Stimulated activated CD8-positive, alpha-beta memory T cell treated with anti-CD3 and anti-CD28 coated beads, Interleukin-7, amount 100 ng/mL, for 4 hours (primary cell): Measurements from ENCODE around the gene UBE2N.

ENCODE experiments used
- DNase-seq, 2 donors: peaks; one replicate each; pipeline ENCODE4 v3.0.0-alpha.2; 2020; ENCODE audit warnings: low read depth in 2 of 2

The UBE2N gene

DNA sequence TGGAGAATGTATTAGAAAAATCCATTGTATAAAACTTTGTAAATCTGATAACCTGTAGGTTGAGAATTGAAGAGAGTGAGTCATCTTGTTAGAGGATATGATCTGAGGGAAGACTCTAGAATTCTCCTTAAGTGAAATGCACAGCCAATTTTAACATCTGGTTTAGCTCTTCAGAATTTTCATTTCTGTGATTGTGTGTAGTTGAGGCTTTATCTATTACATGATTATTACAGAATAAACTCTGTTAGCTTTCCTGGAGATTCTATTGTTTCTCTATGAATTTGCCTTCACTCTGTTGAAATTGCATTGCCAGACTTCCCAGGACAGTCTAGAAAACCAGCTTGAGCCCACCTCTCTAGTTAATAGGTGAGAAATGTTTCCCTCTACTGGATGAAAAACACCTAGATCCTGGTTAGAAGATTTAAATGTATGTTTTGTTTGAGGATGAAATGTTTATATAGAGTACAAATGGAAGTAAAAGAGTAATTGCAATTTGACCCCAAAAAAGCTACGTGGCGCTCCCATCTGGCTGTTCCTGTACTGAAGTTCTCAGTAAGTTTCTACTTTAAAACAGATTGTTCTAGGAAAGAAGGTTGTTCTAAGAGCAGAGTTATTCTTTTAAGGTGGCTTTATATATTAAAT, 61.1 kb downstream of the UBE2N start:
- no peak for DNase-seq

DNA sequence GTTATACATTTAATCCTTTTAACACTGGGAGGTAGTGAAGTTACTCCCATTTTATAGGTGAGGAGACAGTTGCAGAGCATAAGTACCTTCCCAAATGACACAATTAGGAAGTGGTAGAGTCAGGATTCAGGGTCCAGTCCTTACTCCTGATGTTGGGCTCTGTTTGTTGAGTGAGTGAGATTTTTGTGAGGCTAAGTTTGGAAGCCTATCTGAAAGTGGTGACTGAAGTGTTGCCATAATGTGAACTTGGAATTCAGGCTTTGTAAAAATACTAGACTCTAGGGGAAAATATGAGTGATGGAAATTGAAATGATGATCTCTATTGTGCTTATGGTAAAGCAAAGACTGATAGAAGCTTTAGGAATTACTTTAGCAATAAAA, 61.8 kb downstream of the UBE2N start:
- no peak for DNase-seq

DNA sequence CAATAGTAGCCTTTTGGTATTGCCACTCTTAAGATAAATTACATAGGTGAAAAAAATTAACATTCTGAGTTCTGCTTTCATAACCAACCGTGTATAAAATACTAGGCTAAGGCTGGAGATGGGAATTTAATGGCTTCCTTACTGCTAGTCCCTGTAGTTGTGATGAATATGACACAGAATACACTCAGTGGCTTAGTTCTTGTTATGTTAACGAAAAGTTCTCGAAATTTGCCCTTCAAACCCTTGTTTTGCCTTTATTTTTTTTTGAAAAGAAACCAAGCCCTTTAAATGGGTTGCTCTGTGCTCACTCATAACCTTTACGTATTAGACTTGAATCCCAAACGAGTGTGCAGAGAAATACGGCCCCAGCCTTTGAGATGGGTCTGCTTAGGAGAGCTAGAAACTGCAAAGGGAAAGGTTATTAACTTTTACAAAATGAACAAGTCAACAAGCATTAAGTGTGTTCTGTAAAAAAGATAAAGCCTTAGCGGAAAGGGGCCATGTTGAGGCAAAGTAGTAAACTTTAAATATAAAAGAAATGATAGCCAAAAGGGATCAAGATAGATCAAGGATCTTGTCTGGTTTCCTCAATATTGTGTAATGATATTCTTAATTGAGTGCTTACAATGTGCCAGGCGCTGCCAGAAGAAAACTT, 62.3 kb downstream of the UBE2N start:
- DNase-seq = no peak

DNA sequence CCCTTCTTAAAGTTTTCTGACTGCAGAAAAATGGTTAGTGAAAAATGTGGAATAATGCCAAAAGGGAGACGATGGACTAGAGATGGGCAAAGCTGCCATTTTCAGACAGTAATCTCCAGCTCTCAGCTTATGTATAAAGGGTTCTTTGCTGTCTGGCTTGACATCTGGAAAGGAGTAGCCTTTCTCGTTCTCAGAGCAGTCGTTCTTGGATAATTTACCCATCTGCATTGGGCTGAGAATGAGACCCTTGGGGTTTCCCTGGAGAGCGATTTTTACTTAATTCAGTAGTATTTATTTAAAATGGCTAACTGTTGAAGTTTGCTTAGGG, 62.8 kb downstream of the UBE2N start:
- no peak for DNase-seq

- DNase-seq = peak; percentile 27 to 36
Observed at GRCh38 chr12:93378196-93378997, 63.4 kb downstream of the UBE2N start.

DNA sequence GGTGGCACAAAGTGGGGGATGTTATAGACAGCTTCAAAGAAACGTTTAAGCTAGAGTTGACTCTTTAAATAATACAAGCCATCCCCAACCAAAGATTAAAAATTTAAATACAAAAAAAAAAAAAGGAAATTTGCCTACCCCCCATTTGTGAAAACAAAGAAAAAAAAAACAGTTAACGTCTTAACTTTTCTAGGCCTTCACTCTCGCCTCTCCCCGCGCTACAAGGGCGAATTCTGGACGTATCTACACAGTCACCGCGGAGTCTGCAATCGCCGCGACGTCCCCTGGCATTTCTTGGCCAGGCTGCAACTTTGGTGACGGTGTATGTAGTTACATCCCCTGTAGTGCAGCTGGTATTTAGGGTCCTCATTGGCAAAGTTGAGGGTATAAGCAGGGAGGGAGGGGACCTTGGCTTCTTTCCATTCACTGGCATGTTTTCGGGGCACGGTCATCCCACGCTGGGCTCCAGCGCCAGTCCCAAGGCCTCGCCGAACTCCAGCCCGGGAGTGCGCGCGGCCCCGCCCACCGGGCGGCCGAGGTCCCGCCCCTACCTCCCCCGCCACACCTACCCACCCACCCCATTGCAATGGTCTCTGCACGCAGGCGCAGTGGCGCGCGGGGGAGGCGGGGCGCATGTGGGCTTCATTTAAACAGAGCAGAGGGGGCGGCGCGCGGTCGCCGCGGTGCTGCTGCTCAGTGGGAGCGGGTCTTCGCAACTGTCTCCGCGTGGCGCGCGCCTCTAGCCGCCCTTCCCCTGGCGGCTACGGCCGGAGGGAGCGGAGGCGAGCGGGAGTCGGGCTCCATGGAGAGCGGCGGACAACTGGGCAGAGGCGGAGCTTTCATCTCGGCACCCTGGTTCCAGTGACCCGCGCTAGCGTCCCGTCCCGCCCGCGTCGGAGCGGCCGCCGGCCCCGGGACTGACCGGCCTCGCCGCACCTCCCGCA, 64.2 kb downstream of the UBE2N start, which contains the start of gene NUDT4:
Gene NUDT4, plus strand, starts transcription at position 674 of the 944 bp plus-strand sequence. CDS start 398 bp downstream, outside the sequence.
- peak; percentile 96 to 97 for DNase-seq

DNA sequence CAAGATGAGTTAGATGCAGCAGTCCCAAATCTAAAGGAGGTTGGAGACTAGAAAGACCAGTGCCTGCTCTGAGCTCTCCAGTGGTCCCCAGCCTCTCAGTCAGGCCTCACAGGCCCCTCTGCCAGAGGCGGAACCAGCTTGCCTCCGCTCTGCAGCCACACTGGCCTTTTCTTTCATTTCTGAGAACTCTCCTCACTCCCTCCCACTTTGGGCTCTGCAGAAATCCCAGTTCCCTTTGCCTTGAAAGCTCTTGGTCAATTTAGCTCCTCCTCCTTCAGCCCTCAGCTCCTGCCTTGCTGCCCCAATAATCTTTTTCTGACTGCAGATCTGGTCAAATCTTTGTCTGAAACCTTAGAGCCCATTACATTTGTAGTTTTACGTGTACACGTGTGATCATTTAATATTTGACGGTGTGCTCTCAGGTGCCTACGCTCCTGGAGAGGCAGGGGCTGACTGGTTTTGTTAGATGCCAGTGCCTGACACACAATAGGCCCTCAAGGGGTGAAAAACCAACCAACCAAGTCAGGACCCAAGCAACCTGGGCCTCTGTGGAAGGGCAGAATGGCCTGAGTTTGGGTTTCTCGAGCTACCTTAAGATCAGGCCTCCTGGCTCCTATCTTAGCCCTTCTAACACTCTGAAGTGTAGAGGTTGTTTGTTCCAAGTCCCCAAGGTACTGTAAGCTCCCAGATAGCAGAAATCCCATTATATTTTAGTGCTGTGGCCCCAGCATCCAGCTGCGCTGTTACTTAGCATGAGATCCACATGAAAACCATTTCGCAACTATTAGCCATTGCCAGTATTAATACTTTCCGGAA, 65.1 kb downstream of the UBE2N start:
- DNase-seq = no peak

GRCh38 chr12:93375906-93376305, 65.8 kb downstream of the UBE2N start:
- no peak for DNase-seq

DNA sequence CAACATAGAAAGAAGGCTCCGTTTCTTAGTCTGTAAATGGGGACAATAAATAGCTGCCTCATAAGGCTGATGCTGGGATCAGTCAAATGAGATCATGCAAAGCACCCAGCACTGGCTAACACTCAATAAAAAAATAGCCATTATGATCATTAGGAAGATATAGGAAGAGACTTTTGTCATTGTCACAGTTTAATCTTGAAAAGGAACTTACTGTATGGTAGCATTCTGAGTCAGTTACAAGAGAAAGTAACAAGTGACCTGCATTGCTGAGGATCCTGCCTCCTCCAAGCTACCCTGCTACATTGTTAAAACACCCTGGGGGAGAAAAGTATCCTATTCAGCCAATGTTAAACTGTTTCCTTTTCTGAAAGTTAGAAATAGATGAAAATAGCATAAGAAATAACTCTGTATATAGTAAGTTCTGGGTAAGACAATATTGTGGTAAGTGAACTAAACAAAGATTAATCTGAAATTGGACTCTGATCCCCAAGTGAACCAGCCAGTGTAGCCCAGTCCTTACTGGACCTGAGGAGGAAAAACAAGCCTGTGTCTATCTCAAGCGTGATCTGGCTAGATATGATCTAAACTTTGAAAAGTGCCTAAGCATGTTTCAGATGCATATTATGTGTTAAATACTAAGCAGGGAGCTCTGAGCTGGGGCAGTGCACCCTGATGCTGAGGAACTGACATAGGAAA, 67.6 kb downstream of the UBE2N start:
- DNase-seq = no peak

GRCh38 chr12:93370947-93371346, 70.8 kb downstream of the UBE2N start:
- DNase-seq = no peak

DNA sequence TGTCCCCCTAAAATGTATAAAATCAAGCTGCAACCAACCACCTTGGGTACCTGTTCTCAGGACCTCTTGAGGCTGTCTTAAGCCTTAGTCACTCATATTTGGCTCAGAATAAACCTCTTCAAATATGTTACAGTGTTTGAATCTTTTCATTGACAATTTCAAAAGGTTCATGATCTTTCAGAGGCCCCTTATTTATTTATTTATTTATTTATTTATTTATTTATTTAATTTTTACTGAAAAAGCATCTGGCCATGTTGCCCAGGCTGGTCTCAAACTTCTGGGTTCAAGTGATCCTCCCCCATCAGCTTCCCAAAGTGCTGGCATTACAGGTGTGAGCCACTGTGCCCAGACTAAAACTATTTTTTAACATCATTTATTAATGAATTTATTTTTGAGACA, 72.2 kb downstream of the UBE2N start:
- no peak for DNase-seq

DNA sequence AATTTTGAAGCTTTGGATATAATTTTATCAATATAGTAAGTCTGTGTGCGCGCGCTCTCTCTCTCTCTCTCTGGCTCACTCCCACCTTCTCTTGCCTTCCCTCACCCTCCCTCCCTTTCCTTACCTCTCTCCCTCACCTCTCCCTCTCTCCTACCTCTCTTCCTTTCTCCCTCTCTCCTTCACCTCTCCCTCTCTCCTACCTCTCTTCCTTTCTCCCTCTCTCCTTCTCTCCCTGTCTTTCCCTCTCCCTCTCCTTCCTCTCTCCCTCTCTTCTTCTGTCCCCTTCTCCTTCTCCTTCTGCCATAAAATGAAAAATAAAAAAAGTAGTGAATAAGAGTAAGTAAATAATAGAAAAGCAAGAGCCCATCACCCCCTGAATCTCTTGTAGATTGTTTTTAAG, 73.0 kb downstream of the UBE2N start:
- no peak for DNase-seq

GRCh38 chr12:93366422-93366821, 75.3 kb downstream of the UBE2N start:
- no peak for DNase-seq

DNA sequence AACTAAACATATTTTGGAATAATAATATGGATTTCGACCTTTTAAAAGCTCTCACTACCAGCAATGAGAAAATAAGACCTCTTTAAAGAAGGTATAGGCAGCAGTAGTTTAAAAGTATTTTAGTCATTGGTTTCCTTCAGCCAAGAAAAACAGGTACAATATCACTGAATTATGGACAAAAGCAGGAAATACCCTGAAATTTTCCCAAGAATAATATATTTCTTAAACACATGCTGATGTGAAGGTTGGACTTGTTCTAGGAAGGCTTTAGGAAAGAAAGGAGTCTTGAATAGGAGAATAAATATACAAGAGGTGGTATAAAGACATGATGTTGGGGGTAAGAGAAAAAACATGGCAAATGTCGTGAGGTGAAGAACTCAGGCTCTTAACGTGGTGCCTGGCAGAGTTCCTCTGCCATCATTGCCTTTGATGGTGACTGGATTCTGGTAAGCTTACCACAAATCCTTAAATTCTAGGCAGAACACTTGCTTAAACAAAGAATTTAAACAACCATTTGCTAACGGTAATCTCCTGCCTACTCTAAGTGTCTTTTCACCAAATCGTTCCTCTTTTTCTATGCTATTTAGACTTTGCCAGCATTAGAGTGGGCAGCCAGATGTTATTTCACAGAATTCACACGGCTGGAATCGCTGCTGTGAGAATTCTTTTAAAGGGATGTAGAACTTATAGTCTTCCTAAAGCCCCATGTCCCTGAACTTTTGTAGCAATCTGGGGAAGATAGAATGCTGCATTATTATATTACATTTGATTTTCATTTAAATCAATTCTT, 75.9 kb downstream of the UBE2N start:
- DNase-seq = no peak

GRCh38 chr12:93363841-93364297, 77.9 kb downstream of the UBE2N start:
- no peak for DNase-seq

- no peak for DNase-seq
Observed at GRCh38 chr12:93361151-93361919, 80.4 kb downstream of the UBE2N start.

GRCh38 chr12:93360688-93361087, 81.1 kb downstream of the UBE2N start:
- no peak for DNase-seq

DNA sequence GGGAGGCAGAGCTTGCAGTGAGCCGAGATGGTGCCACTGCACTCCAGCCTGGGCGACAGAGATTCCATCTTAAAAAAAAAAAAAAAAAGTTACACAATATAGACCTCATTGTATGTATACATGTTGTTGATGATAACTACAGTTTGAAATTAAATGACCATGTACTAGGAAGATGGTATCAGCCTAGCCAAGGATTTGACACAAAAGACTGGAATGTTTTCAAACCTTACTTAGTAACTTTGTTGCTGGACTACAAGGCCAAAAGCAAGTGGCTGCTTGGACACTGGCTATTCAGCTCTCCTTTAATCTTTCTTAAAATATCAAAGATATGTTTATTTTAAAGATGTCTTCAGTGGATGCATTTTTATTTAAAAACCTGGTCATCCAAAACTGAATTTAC, 82.9 kb downstream of the UBE2N start:
- DNase-seq = no peak

- DNase-seq = no peak
Observed at GRCh38 chr12:93358058-93358457, 83.7 kb downstream of the UBE2N start.
